GM19193 (cell line): ENCODE results near the gene CATSPER1.

Experiments
- POLR2A ChIP-seq: IDR thresholded peaks from 4 replicates; pipeline ENCODE4 v1.6.1; 2011; ENCODE audit not compliant: insufficient read depth, insufficient read length; ENCODE audit errors: extremely low read depth

Gene CATSPER1

GRCh38 chr11:66042996-66043906 is 17.0 kb upstream of the CATSPER1 start:
- no peak for TF ChIP-seq POLR2A

GRCh38 chr11:66042227-66042995 is 16.1 kb upstream of the CATSPER1 start:
- TF ChIP-seq POLR2A: no peak

GRCh38 chr11:66039765-66040164 is 13.5 kb upstream of the CATSPER1 start:
- TF ChIP-seq POLR2A: no peak

- no peak for TF ChIP-seq POLR2A
Observed at GRCh38 chr11:66037327-66037726, 11.0 kb upstream of the CATSPER1 start.

- no peak for TF ChIP-seq POLR2A
Observed at GRCh38 chr11:66036334-66036710, 10.0 kb upstream of the CATSPER1 start.

GRCh38 chr11:66035653-66036333 is 9.5 kb upstream of the CATSPER1 start:
- TF ChIP-seq POLR2A: no peak

- TF ChIP-seq POLR2A: no peak
Observed at GRCh38 chr11:66032957-66033735, 6.9 kb upstream of the CATSPER1 start.

- no peak for TF ChIP-seq POLR2A
Observed at GRCh38 chr11:66022401-66023185, 3.7 kb downstream of the CATSPER1 start.

- no peak for TF ChIP-seq POLR2A
Observed at GRCh38 chr11:66020618-66021357, 5.5 kb downstream of the CATSPER1 start.

GRCh38 chr11:66020212-66020611 is 6.1 kb downstream of the CATSPER1 start:
- TF ChIP-seq POLR2A: no peak

- TF ChIP-seq POLR2A: no peak
Observed at GRCh38 chr11:66017321-66017720, 9.0 kb downstream of the CATSPER1 start.

GRCh38 chr11:66016793-66017177 is 9.5 kb downstream of the CATSPER1 start:
- no peak for TF ChIP-seq POLR2A
